Measurements from ENCODE around the gene HCLS1.

- TF ChIP-seq CTCF (IDR thresholded peaks at IDR 0.05) (no peak), POLR2AphosphoS5 (IDR thresholded peaks at IDR 0.05) (no peak), EP300 (IDR thresholded peaks at IDR 0.05) (no peak), POLR2A (IDR thresholded peaks at IDR 0.05) (no peak)
These were observed 11.1 kb downstream of the HCLS1 start for GRCh38 chr3:121649645-121650044.

All from gastroesophageal sphincter (tissue), 3 donors.